ENCODE data around the gene ALDH1A1. TPM values are rescaled to one million over a fixed set of nuclear protein-coding genes. Genes with fewer than 3 reads are reported as not detected.
"Not testable (repeated sequence)": the region's sequence is repeated elsewhere in the genome, so short reads cannot be mapped to it uniquely, and the experiment has no call there.

Gene ALDH1A1
- total RNA-seq, 1 experiment from 2014 or later: 0.71 TPM

DNA sequence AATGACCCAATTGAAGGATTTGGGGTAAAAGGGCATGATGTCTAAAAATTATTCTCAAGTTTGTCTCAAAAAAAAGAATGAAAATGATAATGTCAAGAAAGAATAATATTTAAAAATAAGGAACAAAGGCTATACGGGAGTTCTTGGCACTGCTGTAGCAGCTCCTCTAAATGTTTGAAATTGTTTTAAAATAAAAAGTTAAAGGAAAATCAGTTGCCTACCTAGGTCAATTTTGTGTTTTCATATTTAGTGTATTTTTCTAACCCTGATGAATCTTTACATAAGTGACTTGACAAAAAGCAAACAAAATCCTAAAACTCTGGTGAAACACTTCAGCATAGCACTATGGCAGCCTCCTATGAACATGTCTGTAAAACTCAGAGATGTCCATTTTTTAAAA lies 56.4 kb downstream of the ALDH1A1 start:
- DNase-seq (ENCODE audit: low read depth): no peak

DNA sequence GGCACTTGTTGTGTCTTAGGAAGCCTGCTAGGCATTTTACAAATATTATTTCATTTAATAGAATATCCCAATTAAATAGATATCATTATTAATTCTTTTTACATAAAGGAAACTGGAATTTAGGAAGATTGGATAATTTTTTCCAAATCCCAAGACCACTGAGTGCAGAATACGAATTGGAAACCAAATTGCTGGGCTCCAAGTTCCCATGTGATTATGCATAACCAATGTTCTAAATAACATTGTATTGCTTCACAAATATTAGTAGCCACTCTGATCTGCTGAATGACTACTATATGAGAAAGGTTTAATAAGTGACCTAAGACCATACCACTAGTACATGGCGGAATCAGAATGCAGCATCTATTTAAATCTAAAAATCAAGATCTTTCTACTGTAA lies 57.7 kb downstream of the ALDH1A1 start:
- DNase-seq (ENCODE audit: low read depth): no peak

DNA sequence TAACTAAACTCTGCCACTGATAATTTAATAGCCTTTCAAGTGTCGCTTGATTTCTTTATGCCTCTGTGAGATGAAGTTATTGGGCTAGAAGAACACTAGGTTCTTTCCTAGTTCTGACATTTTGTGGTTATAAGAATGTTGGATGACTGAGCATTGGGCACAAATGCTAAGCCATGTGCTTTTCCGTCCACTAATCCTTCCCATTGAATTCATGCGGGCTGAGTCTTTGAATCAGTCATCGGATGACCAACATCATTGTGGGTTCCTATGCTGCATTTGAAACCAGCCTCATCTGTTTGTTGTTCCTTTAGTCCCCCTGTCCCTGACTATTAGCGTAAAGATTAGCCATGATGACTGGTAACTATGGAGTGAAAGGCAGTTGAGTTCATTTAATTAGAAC lies 58.5 kb downstream of the ALDH1A1 start:
- DNase-seq (ENCODE audit: low read depth): peak; percentile 89

DNA sequence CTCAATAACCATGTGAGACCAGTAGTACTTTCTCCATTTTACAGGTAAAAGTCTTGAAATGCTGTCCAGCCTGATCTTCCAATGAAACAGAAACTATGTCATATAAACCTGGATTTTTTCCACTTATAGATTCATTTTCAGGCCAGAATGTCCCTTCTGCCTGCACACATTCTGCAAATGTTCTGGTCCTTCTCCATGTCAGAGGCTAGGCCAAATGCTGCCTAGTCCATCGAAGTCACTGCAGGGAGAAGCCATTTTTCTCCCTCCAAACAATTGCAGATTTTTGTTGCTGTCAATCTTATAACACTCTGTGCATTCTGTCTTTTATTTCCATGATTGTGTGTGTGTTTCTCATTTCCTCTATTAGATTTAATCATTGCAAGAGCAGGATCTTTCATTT lies 59.4 kb downstream of the ALDH1A1 start:
- DNase-seq (ENCODE audit: low read depth): no peak

DNA sequence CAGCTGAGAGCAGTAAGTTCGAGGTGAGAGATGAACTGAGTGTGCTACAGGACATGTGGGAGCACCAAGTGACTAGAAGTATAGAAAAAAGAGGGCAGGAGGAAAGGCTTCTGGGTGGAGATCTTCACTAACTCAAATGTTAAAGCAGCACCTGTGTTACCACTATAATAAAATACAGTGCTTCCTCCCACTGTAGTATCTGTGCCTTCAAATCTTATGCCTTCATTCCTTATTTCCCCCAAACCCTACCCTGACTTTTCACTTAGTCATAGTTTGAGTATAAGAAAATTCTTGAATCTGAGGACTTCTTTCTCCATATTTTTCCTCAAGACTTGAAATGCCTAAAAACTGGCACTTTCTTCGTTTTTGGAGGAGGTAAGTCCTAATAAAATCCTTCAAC lies 61.8 kb downstream of the ALDH1A1 start:
- DNase-seq (ENCODE audit: low read depth): no peak

DNA sequence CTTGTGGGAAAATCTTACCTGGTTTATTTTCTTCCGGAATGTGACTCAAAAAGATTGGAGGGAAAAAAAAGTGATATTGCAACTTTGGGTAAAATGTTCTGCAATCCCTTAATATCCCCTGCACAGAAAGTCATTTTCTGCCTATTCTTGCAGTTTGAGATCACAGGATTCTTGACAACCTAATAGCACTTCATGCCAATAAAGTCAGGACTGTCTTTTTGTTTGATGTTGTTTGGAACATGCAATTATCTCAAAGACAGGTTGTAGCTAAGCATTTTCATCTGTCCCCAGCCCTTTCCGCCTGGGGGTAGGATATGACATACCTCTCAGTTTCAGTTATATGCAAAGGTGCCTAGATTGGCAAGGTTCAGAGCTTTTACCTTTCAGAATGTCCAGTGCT lies 63.9 kb downstream of the ALDH1A1 start:
- no peak for DNase-seq (ENCODE audit: low read depth)

DNA sequence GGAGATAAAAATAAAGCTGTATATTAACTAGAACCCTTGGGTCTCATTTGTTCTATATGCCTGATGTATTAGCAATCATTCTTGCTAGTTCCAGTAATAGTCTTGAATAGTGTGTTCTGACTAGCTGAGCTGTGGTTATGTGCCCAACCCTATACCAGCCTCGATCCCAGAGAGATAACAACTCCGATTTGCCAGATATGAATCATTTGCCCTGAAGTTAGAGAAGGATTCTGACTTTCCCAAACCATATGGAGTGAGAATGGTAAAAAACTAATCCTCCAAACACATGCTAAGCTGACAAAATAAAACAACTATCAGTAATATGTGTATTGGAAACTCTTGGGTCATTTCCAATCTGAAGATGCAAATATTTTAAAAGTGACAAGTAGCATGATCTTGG lies 64.8 kb downstream of the ALDH1A1 start:
- peak; percentile 53 for DNase-seq (ENCODE audit: low read depth)

DNA sequence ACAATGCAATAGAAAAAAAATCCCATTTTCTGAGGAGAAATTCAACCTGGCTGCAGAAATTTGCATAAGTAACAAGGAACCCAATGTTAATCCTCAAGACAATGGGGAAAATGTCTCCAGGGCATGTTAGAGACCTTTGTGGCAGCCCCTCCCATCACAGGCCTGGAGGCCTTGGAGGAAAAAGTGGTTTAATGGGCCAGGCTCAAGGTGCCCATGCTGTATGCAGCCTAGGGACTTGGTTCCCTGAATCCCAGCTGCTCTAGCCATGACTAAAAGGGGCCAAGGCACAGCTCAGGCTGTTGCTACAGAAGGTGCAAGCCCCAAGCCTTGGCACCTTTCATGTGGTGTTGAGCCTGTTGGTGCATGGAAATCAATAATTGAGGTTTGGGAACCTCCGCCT lies 66.5 kb downstream of the ALDH1A1 start:
- no peak for DNase-seq (ENCODE audit: low read depth)

DNA sequence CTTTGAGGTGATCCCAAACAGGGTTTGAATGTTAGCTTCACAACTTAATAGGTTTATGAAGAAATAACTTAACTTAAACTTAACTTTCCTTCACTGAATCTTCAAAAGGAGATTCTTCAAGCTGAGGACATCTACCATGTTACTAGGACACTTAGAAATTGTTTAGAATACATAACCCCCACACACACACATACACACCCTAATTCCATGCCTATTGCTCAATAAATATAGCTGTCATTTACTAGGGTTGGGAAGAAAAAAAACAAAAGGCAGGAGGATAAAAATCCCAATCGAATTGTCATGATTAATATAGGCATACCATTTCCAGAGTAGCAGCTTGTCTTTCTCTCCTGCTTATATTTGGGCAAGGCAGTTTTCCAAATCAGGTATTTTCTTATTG lies 68.3 kb downstream of the ALDH1A1 start:
- no peak for DNase-seq (ENCODE audit: low read depth)

DNA sequence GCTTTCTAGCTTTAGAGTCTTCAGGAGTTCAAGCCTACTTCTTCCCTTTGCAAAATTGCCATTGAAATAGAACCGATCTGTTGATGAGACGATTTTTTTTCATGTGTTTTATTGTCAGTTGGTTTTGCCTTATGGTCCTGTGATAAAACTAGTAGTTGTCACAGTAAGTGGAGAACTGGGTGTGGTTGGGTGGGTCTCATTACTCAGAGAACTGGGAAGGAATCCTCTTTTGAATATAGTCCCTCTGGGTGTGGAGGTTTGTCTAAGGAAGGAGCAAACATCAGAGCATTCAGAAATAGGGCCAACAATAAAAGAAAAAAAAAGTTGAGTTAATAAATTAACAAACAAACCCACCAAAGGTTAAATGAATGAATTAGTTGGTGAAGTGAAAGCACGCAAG lies 69.0 kb downstream of the ALDH1A1 start:
- no peak for DNase-seq (ENCODE audit: low read depth)

DNA sequence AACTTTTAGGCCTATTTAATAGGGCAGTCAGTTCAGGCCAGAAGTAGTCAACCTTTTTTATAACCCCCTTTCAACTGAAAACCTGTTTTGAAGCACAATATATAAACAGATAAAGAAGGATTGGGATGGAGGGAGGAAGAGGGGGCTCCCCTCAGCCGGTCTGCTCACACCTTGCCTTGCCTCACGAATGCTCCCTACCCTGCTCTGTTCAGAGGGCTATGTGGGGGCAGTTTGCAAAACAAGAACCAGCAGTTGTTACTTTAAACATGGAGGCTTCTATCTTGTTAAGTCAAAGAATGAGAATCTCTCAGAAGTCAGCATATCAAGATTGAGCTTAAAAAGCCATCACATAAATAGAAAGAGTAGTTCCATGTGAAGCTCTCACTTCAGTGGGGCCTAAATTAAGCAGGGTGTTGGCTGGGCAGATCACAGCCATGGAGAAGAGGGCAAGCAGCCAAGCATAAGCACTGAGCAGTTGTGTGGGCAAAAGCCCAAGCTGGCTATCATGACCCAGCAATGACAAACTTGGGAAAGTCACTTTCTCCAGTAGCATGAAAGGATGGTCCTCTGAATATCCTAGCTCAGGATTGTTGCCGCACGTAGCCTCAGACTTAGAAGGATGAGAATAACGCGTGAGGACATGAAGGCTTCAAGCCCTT lies 70.6 kb downstream of the ALDH1A1 start:
- no peak for DNase-seq (ENCODE audit: low read depth)

DNA sequence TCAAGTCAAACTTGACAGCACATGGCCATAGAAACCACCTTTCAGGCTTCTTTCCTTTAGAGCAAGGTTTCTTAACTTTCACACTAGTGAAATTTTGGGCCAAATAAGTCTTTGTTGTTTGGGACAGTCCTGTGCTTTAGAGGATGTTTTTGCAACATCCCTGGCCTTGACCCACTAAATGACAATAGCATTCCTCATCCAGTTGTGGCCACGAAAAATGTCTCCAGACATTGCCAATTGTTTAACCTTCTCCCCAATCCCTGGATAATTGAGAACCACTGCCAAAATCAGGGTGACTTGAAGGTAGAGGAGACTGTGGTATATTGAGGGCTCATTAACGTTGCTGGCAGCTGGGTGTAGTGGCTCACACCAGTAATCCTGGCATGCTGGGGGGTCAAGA lies 72.0 kb downstream of the ALDH1A1 start:
- DNase-seq (ENCODE audit: low read depth): no peak

DNA sequence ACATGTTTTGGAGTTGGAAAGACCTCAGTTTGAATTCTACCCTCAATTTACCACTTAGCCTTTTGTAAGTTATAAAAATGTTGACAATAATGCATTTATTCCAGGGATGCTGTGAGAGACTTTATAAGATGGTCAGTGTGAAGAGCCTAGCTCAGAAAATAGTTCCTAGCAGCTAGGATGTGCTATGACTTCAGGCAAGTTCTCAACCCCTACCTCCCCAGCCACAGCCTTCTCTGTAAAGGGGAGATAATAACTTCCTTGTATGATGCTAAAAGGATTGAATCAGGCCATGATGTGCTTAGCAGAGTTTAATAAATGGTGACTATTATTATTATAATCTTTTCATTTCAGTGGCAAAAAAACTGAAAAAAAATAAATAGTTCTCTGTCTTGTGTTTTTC lies 77.6 kb downstream of the ALDH1A1 start:
- DNase-seq (ENCODE audit: low read depth): no peak

DNA sequence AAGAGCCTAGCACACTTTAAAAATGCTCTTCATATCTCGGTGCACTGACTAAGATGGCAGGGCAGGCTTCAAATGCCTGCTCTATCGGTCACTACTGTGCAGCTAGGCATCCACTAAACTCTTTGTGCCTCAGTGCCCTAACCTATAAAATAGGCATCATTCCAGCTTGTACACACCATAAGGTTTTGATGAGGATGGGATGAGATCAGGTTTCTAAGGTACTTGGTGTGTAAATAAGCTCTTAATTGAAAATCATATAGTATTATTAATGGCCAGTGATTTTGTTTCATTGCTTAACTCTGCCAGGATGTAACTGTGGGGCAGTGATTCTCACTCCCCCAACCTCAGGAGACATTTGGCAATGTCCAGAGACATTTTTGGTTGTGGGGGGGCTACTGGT lies 78.5 kb downstream of the ALDH1A1 start:
- DNase-seq (ENCODE audit: low read depth): no peak

DNA sequence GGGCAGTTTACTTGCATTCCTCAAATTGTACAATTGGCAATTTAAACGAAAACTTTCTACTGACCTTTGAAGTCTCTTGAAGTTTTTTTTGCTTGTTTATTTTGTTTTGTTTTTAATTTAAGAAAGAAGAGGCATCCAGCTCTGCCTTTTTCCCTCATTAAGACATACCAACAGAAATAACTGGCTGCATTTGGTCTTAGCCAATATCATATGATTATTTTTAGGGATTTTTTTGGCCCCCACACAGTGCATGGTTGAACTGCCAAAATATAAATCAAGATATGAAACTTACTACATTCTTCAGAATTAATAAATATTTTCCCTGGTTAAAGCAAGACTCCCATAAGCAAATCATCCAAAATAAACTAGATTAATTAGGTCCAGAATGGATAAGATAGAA lies 79.4 kb downstream of the ALDH1A1 start:
- no peak for DNase-seq (ENCODE audit: low read depth)

DNA sequence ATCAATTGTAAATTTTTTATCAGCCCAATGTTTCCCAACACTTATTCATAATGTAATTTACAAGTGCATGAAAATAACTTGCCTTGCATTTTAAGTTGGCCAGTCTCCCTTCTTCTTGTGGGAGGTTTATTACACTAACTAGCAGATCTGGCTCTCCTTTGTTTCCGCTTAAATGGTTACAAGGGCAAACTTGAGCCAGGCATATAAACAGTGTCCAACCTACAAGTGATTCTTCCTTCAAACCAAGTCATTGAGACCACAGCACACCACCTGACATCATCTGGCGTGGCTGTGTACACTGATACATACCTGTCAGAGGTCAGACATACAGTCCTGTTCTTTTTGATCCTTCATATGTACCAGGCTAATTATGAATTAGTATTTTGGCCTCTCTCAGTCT lies 80.1 kb downstream of the ALDH1A1 start:
- no peak for DNase-seq (ENCODE audit: low read depth)

DNA sequence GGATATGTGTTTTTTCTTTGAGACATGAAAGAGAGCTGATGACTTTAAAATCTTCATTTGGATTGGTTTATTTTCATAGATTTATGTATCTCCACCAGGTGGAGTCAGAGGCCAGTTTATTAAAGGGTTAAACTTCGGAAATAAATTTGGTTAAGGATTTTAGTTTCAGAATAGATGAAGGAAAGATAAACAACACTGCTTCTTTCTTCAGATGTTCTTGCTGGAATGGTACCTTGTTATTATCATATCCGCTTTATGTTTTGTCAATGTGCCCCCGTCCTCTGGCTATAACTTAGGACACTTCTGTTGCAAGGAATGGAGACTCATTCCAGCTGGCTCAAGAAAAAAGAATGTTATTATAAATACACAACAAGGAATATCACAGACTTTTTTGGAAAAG lies 81.2 kb downstream of the ALDH1A1 start:
- DNase-seq (ENCODE audit: low read depth): peak; percentile 38

DNA sequence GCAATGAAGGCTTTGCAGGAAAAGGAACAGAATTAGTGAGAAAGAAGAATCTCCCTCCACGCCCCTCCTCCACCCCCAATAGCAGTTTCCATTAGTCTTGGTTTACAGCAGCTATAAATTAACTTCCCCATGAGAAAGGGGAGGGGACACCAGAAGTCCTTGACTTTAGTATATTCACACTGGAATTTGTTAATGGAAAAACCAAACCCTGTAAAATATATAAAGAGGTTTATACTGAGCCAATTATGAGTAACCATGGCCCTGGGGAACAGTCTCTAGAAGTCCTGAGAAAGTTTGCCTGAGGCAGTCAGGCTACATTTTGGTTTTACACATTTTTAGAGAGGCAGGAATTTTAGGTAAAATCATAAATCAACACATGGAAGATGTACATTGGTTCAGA lies 88.5 kb downstream of the ALDH1A1 start:
- DNase-seq (ENCODE audit: low read depth): peak; percentile 76

DNA sequence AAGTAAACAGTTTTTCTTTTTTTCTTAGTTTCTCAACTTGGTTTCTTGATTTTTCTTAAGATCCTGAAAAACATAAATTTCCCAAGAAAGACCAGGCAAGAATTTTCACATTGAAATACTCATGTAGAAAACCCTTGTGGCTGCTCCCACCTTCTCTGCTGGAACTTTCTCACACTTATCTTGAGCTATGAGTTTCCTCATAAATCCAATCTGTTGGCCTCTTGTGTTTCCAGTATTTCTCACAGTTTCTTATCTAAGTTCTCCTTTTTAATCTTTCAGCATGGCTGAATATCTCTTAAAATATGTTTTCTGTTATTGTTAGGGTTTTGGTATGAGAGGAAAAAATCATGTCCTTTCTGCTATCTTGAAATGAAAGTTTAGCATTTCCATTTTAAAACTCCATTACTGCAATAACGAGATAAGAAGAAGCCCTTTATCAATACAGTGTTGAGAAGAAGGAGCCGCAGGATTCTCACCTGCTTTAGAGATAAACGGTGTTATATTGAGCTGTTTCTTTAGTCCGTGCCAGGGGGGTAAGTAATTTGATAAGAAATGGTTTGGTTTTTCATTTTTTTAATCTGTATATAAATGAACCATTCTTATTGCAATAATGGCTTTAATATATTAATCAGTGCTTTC lies 89.3 kb downstream of the ALDH1A1 start:
- DNase-seq (ENCODE audit: low read depth): no peak

DNA sequence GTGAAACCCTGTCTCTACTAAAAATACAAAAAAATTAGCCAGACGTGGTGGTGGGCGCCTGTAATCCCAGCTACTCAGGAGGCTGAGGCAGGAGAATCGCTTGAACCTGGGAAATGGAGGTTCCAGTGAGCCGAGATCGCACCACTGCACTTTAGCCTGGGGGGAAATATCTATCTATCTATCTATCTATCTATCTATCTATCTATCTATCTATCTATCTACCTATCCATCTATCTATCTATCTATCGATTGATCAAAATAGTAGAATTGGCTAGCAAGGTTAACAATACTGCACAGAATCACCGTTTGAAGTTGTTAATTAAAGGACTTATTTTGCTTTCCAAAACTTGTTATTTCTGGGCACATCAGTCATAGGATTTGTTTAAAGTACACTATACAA lies 90.1 kb downstream of the ALDH1A1 start:
- not testable (repeated sequence) for DNase-seq (ENCODE audit: low read depth)

DNA sequence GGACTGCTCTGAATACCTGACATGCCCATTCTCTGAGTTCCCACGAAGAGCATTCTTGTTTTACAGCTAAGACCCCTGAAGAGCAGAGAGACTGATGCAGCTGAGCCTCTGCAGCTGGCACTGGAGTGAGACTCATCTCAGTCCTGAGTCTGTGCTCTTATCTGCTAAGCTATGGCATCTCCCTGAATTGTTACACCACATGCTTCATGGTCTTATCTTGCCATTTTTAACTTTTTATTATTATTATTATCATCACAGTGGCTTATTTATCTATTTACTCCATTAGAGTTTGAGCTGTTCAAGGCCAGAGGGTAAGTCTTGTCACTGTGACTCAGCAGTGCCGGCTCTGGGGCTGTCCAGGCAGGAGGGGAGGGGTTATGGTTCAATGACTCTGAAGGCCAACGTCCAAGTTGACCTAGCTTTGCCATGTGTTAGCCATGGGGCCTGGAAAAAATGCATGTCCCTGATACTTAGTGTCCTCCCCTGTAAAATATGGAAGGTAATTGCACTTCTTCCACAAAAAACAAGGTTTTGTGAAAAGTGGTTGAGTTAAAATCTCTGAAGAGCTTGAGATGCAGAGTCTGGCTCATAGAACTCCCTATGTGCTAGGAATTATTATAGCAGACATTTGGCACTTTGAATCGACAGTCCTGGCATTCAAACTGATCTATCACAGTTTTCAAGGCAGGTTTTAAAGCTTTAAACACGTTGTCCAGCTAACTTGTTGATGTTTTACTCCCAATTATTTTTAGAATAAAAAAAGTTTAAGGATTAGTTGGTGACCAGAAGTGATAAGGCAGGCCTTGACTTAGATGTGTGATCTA lies 94.6 kb downstream of the ALDH1A1 start:
- peak; percentile 59 for DNase-seq (ENCODE audit: low read depth)

DNA sequence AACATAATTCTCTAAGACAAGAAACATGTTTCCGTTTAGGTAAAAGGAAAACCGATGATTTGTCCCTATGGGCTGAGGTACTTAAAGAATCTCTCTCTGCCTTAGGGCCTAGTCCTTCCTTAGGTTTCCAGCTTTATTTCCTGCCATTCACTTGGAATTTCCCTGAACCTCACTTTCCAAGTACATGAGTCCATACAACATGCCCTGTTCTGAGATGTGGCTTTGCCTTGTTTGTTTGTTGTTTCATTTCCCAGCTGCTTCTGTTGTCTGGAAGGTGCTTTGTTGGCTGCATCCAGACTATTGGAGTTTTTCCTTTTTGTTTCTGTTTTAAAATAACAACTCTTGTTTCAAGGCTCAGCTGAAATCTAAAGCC lies 95.2 kb downstream of the ALDH1A1 start:
- no peak for DNase-seq (ENCODE audit: low read depth)

DNA sequence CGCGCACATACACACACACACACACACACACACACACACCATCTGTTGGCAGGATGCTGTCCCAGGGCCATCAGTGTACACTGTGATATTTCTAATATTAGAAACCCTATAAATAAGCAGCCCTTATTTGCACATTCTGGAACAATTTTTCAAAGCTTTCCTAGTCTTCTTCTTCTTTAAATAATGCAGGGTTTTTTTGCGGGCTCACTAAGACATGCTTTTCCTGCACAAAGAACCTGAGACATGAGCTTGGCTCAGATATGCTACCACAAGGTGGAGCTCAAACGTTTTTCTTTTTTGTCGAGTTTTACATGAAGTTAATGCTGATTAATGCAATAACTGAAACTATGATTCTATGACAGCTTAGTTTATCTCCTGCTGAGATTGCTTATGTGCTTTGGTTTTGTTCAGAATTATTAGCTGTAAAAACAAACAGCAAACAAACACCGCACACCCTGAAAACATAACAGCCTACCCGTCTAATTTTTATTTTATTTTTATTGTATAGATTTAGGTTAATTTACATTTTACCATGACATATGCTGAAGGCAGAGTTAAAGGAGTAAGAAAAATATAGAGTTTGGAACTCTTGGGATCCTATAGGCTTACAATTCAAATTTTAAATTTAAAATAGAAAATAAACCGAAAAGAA lies 95.8 kb downstream of the ALDH1A1 start:
- DNase-seq (ENCODE audit: low read depth): peak; percentile 66
